T47D (cell line): ENCODE data around the gene PSENEN.

Source experiments
- DNase-seq, 2 experiments: peaks; one replicate each; pipeline versions ENCODE4 v3.0.0 to v3.0.0-alpha.2; 2011 to 2012; ENCODE audit warnings: low read depth in 1 of 2, low spot score in 1 of 2
- JUND ChIP-seq: IDR thresholded peaks from 2 replicates; pipeline ENCODE4 v1.6.1; 2012; ENCODE audit warnings: low read depth
- in situ Hi-C: cut with HindIII; loops from 2 replicates; pipeline ENCODE4 v1.10.0; 2016; ENCODE audit warnings: low sequenced_read_pairs, low pct_unique_long_range_greater_than_20kb

PSENEN gene

GRCh38 chr19:35752746-35753350 is 7.4 kb downstream of the PSENEN start:
- in situ Hi-C loops = no loop called here
- no peak for DNase-seq
- TF ChIP-seq JUND = no peak

- DNase-seq = no peak
- in situ Hi-C loops = no loop called here
- no peak for TF ChIP-seq JUND
Measured at GRCh38 chr19:35753634-35754369, 8.4 kb downstream of the PSENEN start.

- in situ Hi-C loops = no loop called here
- DNase-seq = no peak
- no peak for TF ChIP-seq JUND
Measured at GRCh38 chr19:35754370-35755130, 9.1 kb downstream of the PSENEN start.

GRCh38 chr19:35755131-35755549 is 9.7 kb downstream of the PSENEN start:
- DNase-seq = no peak
- TF ChIP-seq JUND = no peak
- in situ Hi-C loops = no loop called here

GRCh38 chr19:35755550-35756376 is 10.3 kb downstream of the PSENEN start:
- in situ Hi-C loops = no loop called here
- DNase-seq = no peak
- TF ChIP-seq JUND = no peak

- DNase-seq = no peak
- in situ Hi-C loops = no loop called here
- no peak for TF ChIP-seq JUND
Measured at GRCh38 chr19:35756377-35757230, 11.2 kb downstream of the PSENEN start, which contains the start of gene HSPB6. Gene HSPB6, minus strand, starts transcription at chr19:35757029. Its CDS starts 21 bp downstream, at chr19:35757008.

GRCh38 chr19:35757231-35757748 is 11.8 kb downstream of the PSENEN start:
- no peak for TF ChIP-seq JUND
- DNase-seq = no peak
- in situ Hi-C loops = no loop called here

GRCh38 chr19:35757749-35758608 is 12.5 kb downstream of the PSENEN start, which contains the start of gene PROSER3:
Gene PROSER3, plus strand, starts transcription at chr19:35758176. Its CDS starts 40 bp downstream, at chr19:35758216.
- in situ Hi-C loops = no loop called here
- TF ChIP-seq JUND = no peak
- DNase-seq = peak; percentile 91 to 99

GRCh38 chr19:35759697-35760096 is 14.2 kb downstream of the PSENEN start:
- DNase-seq = no peak
- in situ Hi-C loops = no loop called here
- no peak for TF ChIP-seq JUND

- in situ Hi-C loops = no loop called here
- no peak for DNase-seq
- no peak for TF ChIP-seq JUND
Measured at GRCh38 chr19:35760711-35761349, 15.4 kb downstream of the PSENEN start.
